ENCODE data around the gene MDFIC. TPM values are rescaled to one million over a fixed set of nuclear protein-coding genes. Genes with fewer than 3 reads are reported as not detected.

The MDFIC gene
- total RNA-seq, 2 experiments from 2014 or later: 63.6 to 69.8 TPM

GRCh38 chr7:114910787-114911186, 11.1 kb upstream of the MDFIC start:
- Mint-ChIP-seq H3K27me3 (ENCODE audit: low read depth) (no peaks in the 10 kb centered on the region), H3K36me3 (ENCODE audit: low read depth) (no peaks in the 10 kb centered on the region), H3K4me1 (ENCODE audit: low read depth) (peaks cover 1% of the 10 kb centered on the region), H3K9me3 (ENCODE audit: insufficient read depth) (no peaks in the 10 kb centered on the region), H3K4me3 (no peak overlapping the region), H3K27ac (no peak overlapping the region)
- ChIA-PET CTCF (no interaction called here), POLR2A (no interaction called here)
- DNase-seq (no peak), ATAC-seq (no peak)

- CTCF ChIA-PET: no interaction called here
- Mint-ChIP-seq H3K27me3 (ENCODE audit: low read depth) (no peaks in the 10 kb centered on the region), H3K36me3 (ENCODE audit: low read depth) (no peaks in the 10 kb centered on the region), H3K27ac (no peak overlapping the region), H3K9me3 (ENCODE audit: insufficient read depth) (no peaks in the 10 kb centered on the region), H3K4me1 (ENCODE audit: low read depth) (peaks cover 8% of the 10 kb centered on the region), H3K4me3 (no peak overlapping the region)
- ATAC-seq: no peak
- POLR2A ChIA-PET: no interaction called here
- DNase-seq: no peak
Measured at GRCh38 chr7:114911411-114911810, 10.5 kb upstream of the MDFIC start.

- POLR2A ChIA-PET: no interaction called here
- peaks cover under 1% of the 10 kb centered on the region for H3K36me3 Mint-ChIP-seq (ENCODE audit: low read depth)
- no peak for DNase-seq
- H3K4me3 Mint-ChIP-seq: no peak overlapping the region
- ATAC-seq: peak; percentile 79
- H3K9me3 Mint-ChIP-seq (ENCODE audit: insufficient read depth): no peaks in the 10 kb centered on the region
- H3K27ac Mint-ChIP-seq: peak overlapping the region; percentile 82
- H3K27me3 Mint-ChIP-seq (ENCODE audit: low read depth): no peaks in the 10 kb centered on the region
- CTCF ChIA-PET: interaction anchor here (0.8 to 1.4 kb wide), 4 partner anchors 7 to 51 kb away, joined by 3 to 4 read pairs (median 4); no protein-coding TSS in a partner anchor
- H3K4me1 Mint-ChIP-seq (ENCODE audit: low read depth): peaks cover 24% of the 10 kb centered on the region
Measured at GRCh38 chr7:114916261-114916892, 5.5 kb upstream of the MDFIC start.

GRCh38 chr7:114917211-114917839, 4.6 kb upstream of the MDFIC start:
- Mint-ChIP-seq H3K27ac (peak overlapping the region; percentile 12), H3K4me1 (ENCODE audit: low read depth) (peaks cover 31% of the 10 kb centered on the region), H3K4me3 (no peak overlapping the region), H3K27me3 (ENCODE audit: low read depth) (no peaks in the 10 kb centered on the region), H3K36me3 (ENCODE audit: low read depth) (peaks cover 6% of the 10 kb centered on the region), H3K9me3 (ENCODE audit: insufficient read depth) (no peaks in the 10 kb centered on the region)
- ATAC-seq (no peak), DNase-seq (no peak)
- CTCF ChIA-PET: interaction anchor here (1.4 kb wide), 1 partner anchor 52 kb away, joined by 4 read pairs; no protein-coding TSS in a partner anchor
- POLR2A ChIA-PET: interaction anchor here (1.0 kb wide), 1 partner anchor 92 kb away, joined by 3 read pairs; no protein-coding TSS in a partner anchor

GRCh38 chr7:114919587-114919986, 2.3 kb upstream of the MDFIC start:
- DNase-seq (no peak), ATAC-seq (no peak)
- no peak overlapping the region for H3K4me3 Mint-ChIP-seq
- H3K36me3 Mint-ChIP-seq (ENCODE audit: low read depth): peaks cover 19% of the 10 kb centered on the region
- H3K9me3 Mint-ChIP-seq (ENCODE audit: insufficient read depth): no peaks in the 10 kb centered on the region
- H3K27ac Mint-ChIP-seq: no peak overlapping the region
- CTCF ChIA-PET: no interaction called here
- POLR2A ChIA-PET: no interaction called here
- H3K4me1 Mint-ChIP-seq (ENCODE audit: low read depth): peaks cover 31% of the 10 kb centered on the region
- no peaks in the 10 kb centered on the region for H3K27me3 Mint-ChIP-seq (ENCODE audit: low read depth)

- H3K4me1 Mint-ChIP-seq (ENCODE audit: low read depth): peaks cover 36% of the 10 kb centered on the region
- H3K4me3 Mint-ChIP-seq: peak overlapping the region; percentile 67
- no peaks in the 10 kb centered on the region for H3K9me3 Mint-ChIP-seq (ENCODE audit: insufficient read depth)
- DNase-seq: no peak
- peaks cover 33% of the 10 kb centered on the region for H3K36me3 Mint-ChIP-seq (ENCODE audit: low read depth)
- H3K27ac Mint-ChIP-seq: peak overlapping the region; percentile 97
- ChIA-PET CTCF (interaction anchor here (1.2 kb wide), 1 partner anchor 56 kb away, joined by 6 read pairs; no protein-coding TSS in a partner anchor), POLR2A (interaction anchor here (0.7 to 1.6 kb wide), 2 partner anchors 77 to 87 kb away, joined by 4 to 7 read pairs; no protein-coding TSS in a partner anchor)
- H3K27me3 Mint-ChIP-seq (ENCODE audit: low read depth): no peaks in the 10 kb centered on the region
- ATAC-seq: no peak
Measured at GRCh38 chr7:114921631-114922025, 266 bp upstream of the MDFIC start.

GRCh38 chr7:114922652-114923402, 933 bp downstream of the MDFIC start:
- CTCF ChIA-PET: interaction anchor here (1.2 to 3.9 kb wide), 4 partner anchors 10 to 86 kb away, joined by 5 to 15 read pairs (median 8); no protein-coding TSS in a partner anchor
- Mint-ChIP-seq H3K9me3 (ENCODE audit: insufficient read depth) (no peaks in the 10 kb centered on the region), H3K27me3 (ENCODE audit: low read depth) (no peaks in the 10 kb centered on the region), H3K36me3 (ENCODE audit: low read depth) (peaks cover 39% of the 10 kb centered on the region), H3K4me1 (ENCODE audit: low read depth) (peaks cover 33% of the 10 kb centered on the region), H3K4me3 (peak overlapping the region; percentile 97), H3K27ac (peak overlapping the region; percentile 97)
- ATAC-seq (peak; percentile 77), DNase-seq (peak; percentile 74)
- POLR2A ChIA-PET: interaction anchor here (1.1 to 3.1 kb wide), 6 partner anchors 9 to 86 kb away, joined by 3 to 19 read pairs (median 4); no protein-coding TSS in a partner anchor

- Mint-ChIP-seq H3K4me1 (ENCODE audit: low read depth) (peaks cover 31% of the 10 kb centered on the region), H3K36me3 (ENCODE audit: low read depth) (peaks cover 39% of the 10 kb centered on the region), H3K27me3 (ENCODE audit: low read depth) (no peaks in the 10 kb centered on the region), H3K4me3 (peak overlapping the region; percentile 97), H3K27ac (peak overlapping the region; percentile 97), H3K9me3 (ENCODE audit: insufficient read depth) (no peaks in the 10 kb centered on the region)
- CTCF ChIA-PET: interaction anchor here (0.8 to 3.9 kb wide), 6 partner anchors 8 to 293 kb away, joined by 3 to 15 read pairs (median 6); no protein-coding TSS in a partner anchor
- DNase-seq (no peak), ATAC-seq (no peak)
- POLR2A ChIA-PET: interaction anchor here (1.1 to 3.1 kb wide), 6 partner anchors 9 to 86 kb away, joined by 3 to 19 read pairs (median 4); no protein-coding TSS in a partner anchor
Measured at GRCh38 chr7:114923403-114923713, 1.5 kb downstream of the MDFIC start.

GRCh38 chr7:114924038-114924712, 2.3 kb downstream of the MDFIC start:
- POLR2A ChIA-PET: interaction anchor here (0.5 to 3.1 kb wide), 5 partner anchors 22 to 85 kb away, joined by 3 to 19 read pairs (median 3); no protein-coding TSS in a partner anchor
- Mint-ChIP-seq H3K27me3 (ENCODE audit: low read depth) (no peaks in the 10 kb centered on the region), H3K4me3 (peak overlapping the region; percentile 97), H3K4me1 (ENCODE audit: low read depth) (peaks cover 31% of the 10 kb centered on the region), H3K36me3 (ENCODE audit: low read depth) (peaks cover 39% of the 10 kb centered on the region), H3K9me3 (ENCODE audit: insufficient read depth) (no peaks in the 10 kb centered on the region), H3K27ac (peak overlapping the region; percentile 97)
- DNase-seq (no peak), ATAC-seq (no peak)
- CTCF ChIA-PET: interaction anchor here (0.8 to 3.9 kb wide), 7 partner anchors 8 to 292 kb away, joined by 3 to 15 read pairs (median 5); no protein-coding TSS in a partner anchor

- CTCF ChIA-PET: interaction anchor here (1.0 to 3.9 kb wide), 4 partner anchors 17 to 84 kb away, joined by 3 to 15 read pairs (median 3); no protein-coding TSS in a partner anchor
- H3K9me3 Mint-ChIP-seq (ENCODE audit: insufficient read depth): no peaks in the 10 kb centered on the region
- ATAC-seq (no peak), DNase-seq (no peak)
- peaks cover 39% of the 10 kb centered on the region for H3K36me3 Mint-ChIP-seq (ENCODE audit: low read depth)
- H3K4me3 Mint-ChIP-seq: peak overlapping the region; percentile 64
- POLR2A ChIA-PET: no interaction called here
- H3K27me3 Mint-ChIP-seq (ENCODE audit: low read depth): no peaks in the 10 kb centered on the region
- H3K27ac Mint-ChIP-seq: peak overlapping the region; percentile 51
- peaks cover 31% of the 10 kb centered on the region for H3K4me1 Mint-ChIP-seq (ENCODE audit: low read depth)
Measured at GRCh38 chr7:114925434-114925833, 3.5 kb downstream of the MDFIC start.

GRCh38 chr7:114928060-114928459, 6.2 kb downstream of the MDFIC start:
- CTCF ChIA-PET: no interaction called here
- Mint-ChIP-seq H3K27ac (no peak overlapping the region), H3K36me3 (ENCODE audit: low read depth) (peaks cover 52% of the 10 kb centered on the region), H3K4me3 (no peak overlapping the region), H3K9me3 (ENCODE audit: insufficient read depth) (no peaks in the 10 kb centered on the region), H3K27me3 (ENCODE audit: low read depth) (no peaks in the 10 kb centered on the region), H3K4me1 (ENCODE audit: low read depth) (peaks cover 21% of the 10 kb centered on the region)
- no peak for ATAC-seq
- DNase-seq: no peak
- POLR2A ChIA-PET: no interaction called here

Measured in activated CD8-positive, alpha-beta T cell treated with anti-CD3 and anti-CD28 coated beads, Interleukin-2, amount 10 ng/mL, durations not matched to agents 7 days and 5 days (primary cell).